SK-N-SH (cell line): Measurements from ENCODE around the gene GPR137B. TPM values are rescaled to one million over a fixed set of nuclear protein-coding genes. Genes with fewer than 3 reads are reported as not detected.

ENCODE experiments used
- CTCF ChIA-PET: fragments of 300-600, 350-600 bp; formaldehyde crosslinking; extraction: SDS; loops from one replicate; lab custom pipeline; 2021; lab: Yijun Ruan, JAX
- POLR2A ChIA-PET: fragments of 350-600 bp; sonication (Branson Sonifier 250); formaldehyde crosslinking; extraction: SDS; loops from one replicate; lab custom pipeline; 2020; ENCODE audit warnings: antibody characterized with exemption, inconsistent platforms; lab: Yijun Ruan, JAX
- DNase-seq: peaks from one replicate; pipeline ENCODE4 v3.0.0; 2012
- H2AFZ ChIP-seq: fragments of 200-600 bp; sonication (generic); 2 replicates; pipeline ENCODE4 v1.8.1; 2016; ENCODE audit warnings: antibody characterized with exemption, mild to moderate bottlenecking, low read depth
- H3F3A ChIP-seq: fragments of 200-600 bp; sonication (generic); replicated peaks from 2 replicates; pipeline ENCODE3; 2016; ENCODE audit warnings: antibody characterized with exemption, mild to moderate bottlenecking; ENCODE audit not compliant: insufficient read depth
- H3K27ac ChIP-seq, 2 experiments: fragments of 200-500 bp in 1 of 2; fragments of 200-600 bp in 1 of 2; sonication (Bioruptor generic) in 1 of 2; sonication (generic), shearing (Covaris generic) in 1 of 2; 2 replicates each; pipeline versions ENCODE4 v1.5.1 to v1.6.1; 2014 to 2016; ENCODE audit warnings: low read depth in 2 of 2, inconsistent platforms in 1 of 2, low read length in 1 of 2, mild to moderate bottlenecking in 1 of 2, mixed read lengths in 1 of 2
- H3K27me3 ChIP-seq: fragments of 200-600 bp; sonication (generic), shearing (Covaris generic); 2 replicates; pipeline ENCODE4 v1.6.1; 2016; ENCODE audit warnings: mixed run types; ENCODE audit not compliant: insufficient read depth
- H3K36me3 ChIP-seq, 2 experiments: fragments of 200-500 bp in 1 of 2; fragments of 200-600 bp in 1 of 2; sonication (Bioruptor generic) in 1 of 2; sonication (generic) in 1 of 2; replicated peaks in 1 of 2; 2 replicates each; pipeline versions ENCODE3 to v1.5.1; 2014 to 2016; ENCODE audit warnings: low read length in 1 of 2, mild to moderate bottlenecking in 1 of 2; ENCODE audit not compliant: insufficient read depth in 2 of 2, control insufficient read depth in 1 of 2
- H3K4me1 ChIP-seq, 2 experiments: fragments of 200-500 bp in 1 of 2; fragments of 200-600 bp in 1 of 2; sonication (Bioruptor generic) in 1 of 2; sonication (generic), shearing (Covaris generic) in 1 of 2; 2 replicates each; pipeline versions ENCODE4 v1.5.1 to v1.6.1; 2014 to 2016; ENCODE audit warnings: low read depth in 1 of 2, low read length in 1 of 2, mixed run types in 1 of 2; ENCODE audit not compliant: insufficient read depth in 2 of 2, control insufficient read depth in 1 of 2
- H3K4me2 ChIP-seq: fragments of 200-600 bp; sonication (generic), shearing (Covaris generic); 2 replicates; pipeline ENCODE4 v1.6.1; 2017; ENCODE audit warnings: mixed run types
- H3K4me3 ChIP-seq, 2 experiments: fragments of 200-500 bp in 1 of 2; fragments of 200-600 bp in 1 of 2; sonication (Bioruptor generic) in 1 of 2; sonication (generic), shearing (Covaris generic) in 1 of 2; 2 replicates each; pipeline versions ENCODE4 v1.5.1 to v1.8.1; 2014 to 2016; ENCODE audit warnings: low read depth in 2 of 2, inconsistent platforms in 1 of 2, low read length in 1 of 2, mild to moderate bottlenecking in 1 of 2, mixed read lengths in 1 of 2, moderate library complexity in 1 of 2
- H3K79me2 ChIP-seq: fragments of 200-600 bp; sonication (generic); 2 replicates; pipeline ENCODE4 v1.8.1; 2017; ENCODE audit warnings: mild to moderate bottlenecking; ENCODE audit not compliant: insufficient read depth
- H3K9ac ChIP-seq: fragments of 200-600 bp; sonication (generic); 2 replicates; pipeline ENCODE4 v1.6.1; 2017; ENCODE audit warnings: mixed run types
- H3K9me2 ChIP-seq: fragments of 200-600 bp; sonication (generic); 2 replicates; pipeline ENCODE4 v1.6.1; 2017; ENCODE audit warnings: mixed run types
- H3K9me3 ChIP-seq: fragments of 200-600 bp; sonication (generic); 2 replicates; pipeline ENCODE4 v1.6.1; 2017; ENCODE audit warnings: mixed run types, mild to moderate bottlenecking, moderate library complexity
- H4K20me1 ChIP-seq: fragments of 200-600 bp; sonication (generic); 2 replicates; pipeline ENCODE4 v1.6.1; 2017; ENCODE audit warnings: mild to moderate bottlenecking, mixed run types; ENCODE audit not compliant: insufficient read depth
- CHD2 ChIP-seq: fragments of 150-350 bp; IDR thresholded peaks from 2 replicates; pipeline ENCODE4 v1.6.1; 2018; ENCODE audit warnings: low read length; ENCODE audit not compliant: partially characterized antibody
- EZH2phosphoT487 ChIP-seq: fragments of 200-600 bp; sonication (generic); IDR thresholded peaks from 2 replicates; pipeline ENCODE4 v1.6.1; 2017; ENCODE audit warnings: low read depth, mixed run types, mild to moderate bottlenecking, antibody characterized with exemption, moderate library complexity, borderline replicate concordance
- FOSL2 ChIP-seq: IDR thresholded peaks from 2 replicates; pipeline ENCODE4 v1.4.0; 2012; ENCODE audit warnings: low read depth, mild to moderate bottlenecking, moderate library complexity, borderline replicate concordance
- IRF3 ChIP-seq: fragments of 150-350 bp; IDR thresholded peaks from 2 replicates; pipeline ENCODE4 v1.6.1; 2016; ENCODE audit warnings: mild to moderate bottlenecking, low read depth, low read length
- PBX3 ChIP-seq: IDR thresholded peaks from 2 replicates; pipeline ENCODE4; 2012
- POLR2AphosphoS5 ChIP-seq: IDR thresholded peaks from 2 replicates; pipeline ENCODE4 v1.6.1; 2012; ENCODE audit warnings: low read depth, low read length
- RAD21 ChIP-seq: IDR thresholded peaks from 2 replicates; pipeline ENCODE4 v1.6.1; 2012; ENCODE audit warnings: mild to moderate bottlenecking, low read length
- REST ChIP-seq: IDR thresholded peaks from 2 replicates; pipeline ENCODE4 v1.6.1; 2012; ENCODE audit warnings: mild to moderate bottlenecking, low read depth, low read length, moderate library complexity
- SIN3A ChIP-seq: IDR thresholded peaks from 2 replicates; pipeline ENCODE4 v1.6.1; 2012; ENCODE audit warnings: low read depth, mild to moderate bottlenecking, low read length, moderate library complexity, borderline replicate concordance
- SMC3 ChIP-seq: IDR thresholded peaks from 2 replicates; pipeline ENCODE4 v1.6.1; 2012; ENCODE audit warnings: low read depth, low read length, improper control_type of control experiment
- TCF12 ChIP-seq: IDR thresholded peaks from 2 replicates; pipeline ENCODE4 v1.4.0; 2012
- USF2 ChIP-seq: fragments of 150-350 bp; IDR thresholded peaks from 2 replicates; pipeline ENCODE4 v1.6.1; 2017; ENCODE audit warnings: antibody characterized with exemption, low read length, low read depth, borderline replicate concordance
- ZBTB33 ChIP-seq: IDR thresholded peaks from 2 replicates; pipeline ENCODE4 v1.4.0; 2012; ENCODE audit warnings: low read depth, borderline replicate concordance
- WGBS: methylation state at CpG from one replicate; pipeline ENCODE4 v1.1.6; 2017; ENCODE audit warnings: low lambda C conversion rate; 5-methylcytosine and 5-hydroxymethylcytosine counted together
- polyA plus RNA-seq, 3 experiments: library from polyadenylated mRNA; depleted of rRNA; stranded (reverse); fragments of >200 nt; gene quantifications; 2 replicates each; pipeline ENCODE4 v1.2.3, GENCODE V29; 2012

Gene GPR137B
- polyA plus RNA-seq, 1 of the 3 experiments (the other 2 are of a cell fraction): 7.0 TPM

GRCh38 chr1:236179634-236180033 is 37.3 kb downstream of the GPR137B start:
- H4K20me1 ChIP-seq: no peaks in the 10 kb centered on the region
- no peaks in the 10 kb centered on the region for H3K9me3 ChIP-seq
- WGBS: 93% methylated on average over 6 of the region's 6 CpGs
- H3K4me3 ChIP-seq: no peak overlapping the region
- ChIA-PET CTCF (no interaction called here), POLR2A (no interaction called here)
- no peak overlapping the region for H3K9ac ChIP-seq
- TF ChIP-seq IRF3: no peak
- no peak for TF ChIP-seq REST
- no peak for TF ChIP-seq POLR2AphosphoS5
- no peak for TF ChIP-seq USF2
- no peaks in the 10 kb centered on the region for H3K79me2 ChIP-seq
- no peaks in the 10 kb centered on the region for H3K9me2 ChIP-seq
- no peaks in the 10 kb centered on the region for H3F3A ChIP-seq
- H3K36me3 ChIP-seq: no peaks in the 10 kb centered on the region
- no peak for DNase-seq
- H2AFZ ChIP-seq: no peak overlapping the region
- no peaks in the 10 kb centered on the region for H3K4me1 ChIP-seq
- no peak overlapping the region for H3K27ac ChIP-seq
- no peaks in the 10 kb centered on the region for H3K27me3 ChIP-seq
- no peak overlapping the region for H3K4me2 ChIP-seq

- no peak for DNase-seq
- H3K9ac ChIP-seq: no peak overlapping the region
- ChIA-PET POLR2A (no interaction called here), CTCF (interaction anchor here (1.0 kb wide), 1 partner anchor 308 kb away, joined by 3 read pairs; no protein-coding TSS in a partner anchor)
- no peaks in the 10 kb centered on the region for H3K27me3 ChIP-seq
- H3K4me3 ChIP-seq: no peak overlapping the region
- 75% methylated on average over 3 of the region's 3 CpGs for WGBS
- no peaks in the 10 kb centered on the region for H3F3A ChIP-seq
- no peak overlapping the region for H2AFZ ChIP-seq
- no peaks in the 10 kb centered on the region for H3K9me3 ChIP-seq
- TF ChIP-seq RAD21 (no peak), CHD2 (no peak), TCF12 (peak; percentile 35; the same call in 1 of the 2 replicates), SIN3A (no peak), ZBTB33 (no peak), FOSL2 (peak; percentile 30; the same call in 1 of the 2 replicates), SMC3 (no peak), PBX3 (peak; percentile 27; the same call in 1 of the 2 replicates), EZH2phosphoT487 (no peak), USF2 (no peak)
- no peaks in the 10 kb centered on the region for H3K9me2 ChIP-seq
- no peaks in the 10 kb centered on the region for H4K20me1 ChIP-seq
- no peaks in the 10 kb centered on the region for H3K79me2 ChIP-seq
- H3K4me2 ChIP-seq: no peak overlapping the region
- H3K36me3 ChIP-seq: no peaks in the 10 kb centered on the region
- H3K4me1 ChIP-seq: no peaks in the 10 kb centered on the region
- H3K27ac ChIP-seq: no peak overlapping the region
Measured at GRCh38 chr1:236181059-236181458, 38.7 kb downstream of the GPR137B start.
